MM.1S (cell line): ENCODE data around the gene ABCA10.
"Not testable (repeated sequence)": the region's sequence is repeated elsewhere in the genome, so short reads cannot be mapped to it uniquely, and the experiment has no call there.

Experiments
- DNase-seq: peaks from one replicate; pipeline ENCODE4 v3.0.0-alpha.2; 2015
- H2AFZ ChIP-seq: fragments of 300-600 bp; sonication (generic); 2 replicates; pipeline ENCODE4 v1.6.0; 2016; ENCODE audit warnings: antibody characterized with exemption, low read length
- H3F3A ChIP-seq: fragments of 300-600 bp; sonication (generic); 2 replicates; pipeline ENCODE4 v1.6.1; 2016; ENCODE audit warnings: mild to moderate bottlenecking, antibody characterized with exemption, low read length, moderate library complexity, mixed read lengths; ENCODE audit not compliant: insufficient read depth
- H3K27ac ChIP-seq: fragments of 300-600 bp; sonication (generic); 2 replicates; pipeline ENCODE4 v1.5.1; 2016; ENCODE audit warnings: mild to moderate bottlenecking, low read length
- H3K27me3 ChIP-seq: fragments of 300-600 bp; sonication (generic); replicated peaks from 2 replicates; pipeline ENCODE4 v1.6.0; 2016; ENCODE audit warnings: low read length; ENCODE audit not compliant: insufficient read depth
- H3K36me3 ChIP-seq: fragments of 300-600 bp; sonication (generic); replicated peaks from 2 replicates; pipeline ENCODE4 v1.6.1; 2016; ENCODE audit warnings: mild to moderate bottlenecking, low read length, mixed read lengths; ENCODE audit not compliant: insufficient read depth
- H3K4me1 ChIP-seq: fragments of 300-600 bp; sonication (generic); 2 replicates; pipeline ENCODE4 v1.6.1; 2016; ENCODE audit warnings: low read length, mixed read lengths
- H3K4me2 ChIP-seq: fragments of 300-600 bp; sonication (generic); 2 replicates; pipeline ENCODE4 v1.6.0; 2016; ENCODE audit warnings: low read depth, low read length
- H3K4me3 ChIP-seq: fragments of 300-600 bp; sonication (generic); 2 replicates; pipeline ENCODE4 v1.5.1; 2016; ENCODE audit warnings: low read length, mixed read lengths
- H3K79me2 ChIP-seq: fragments of 300-600 bp; sonication (generic); 2 replicates; pipeline ENCODE4 v1.6.1; 2016; ENCODE audit warnings: mixed run types, low read length, mixed read lengths
- H3K9ac ChIP-seq: fragments of 300-600 bp; sonication (generic); 2 replicates; pipeline ENCODE4 v1.6.1; 2016; ENCODE audit warnings: low read length, mixed read lengths
- H3K9me2 ChIP-seq: fragments of 300-600 bp; sonication (generic); replicated peaks from 2 replicates; pipeline ENCODE4 v1.6.1; 2016; ENCODE audit warnings: mild to moderate bottlenecking, low read length, mixed read lengths; ENCODE audit not compliant: insufficient read depth
- H3K9me3 ChIP-seq: fragments of 300-600 bp; sonication (generic); replicated peaks from 2 replicates; pipeline ENCODE4 v1.6.1; 2016; ENCODE audit warnings: mild to moderate bottlenecking, low read length, mixed read lengths; ENCODE audit not compliant: insufficient read depth
- H4K20me1 ChIP-seq: fragments of 300-600 bp; sonication (generic); 2 replicates; pipeline ENCODE4 v1.6.1; 2016; ENCODE audit warnings: mild to moderate bottlenecking, low read length, moderate library complexity, mixed read lengths; ENCODE audit not compliant: insufficient read depth
- CTCF ChIP-seq: fragments of 300-600 bp; sonication (generic); IDR thresholded peaks from 2 replicates; pipeline ENCODE4 v1.5.1; 2016; ENCODE audit warnings: antibody characterized with exemption, low read length, mixed read lengths
- EZH2 ChIP-seq: fragments of 300-600 bp; sonication (generic); optimal IDR thresholded peaks from 2 replicates; pipeline ENCODE3; 2017; ENCODE audit warnings: low read depth, mild to moderate bottlenecking, antibody characterized with exemption, low read length, mixed read lengths
- EZH2phosphoT487 ChIP-seq: fragments of 300-600 bp; sonication (generic); IDR thresholded peaks from 2 replicates; pipeline ENCODE4 v1.6.1; 2018; ENCODE audit warnings: antibody characterized with exemption, low read length

The ABCA10 gene

GRCh38 chr17:69175262-69175624, 53.4 kb downstream of the ABCA10 start:
- no peak for TF ChIP-seq EZH2phosphoT487
- TF ChIP-seq EZH2: no peak
- TF ChIP-seq CTCF: no peak
- Histone ChIP-seq H3F3A (no peaks in the 10 kb centered on the region), H3K9me2 (no peaks in the 10 kb centered on the region), H4K20me1 (no peaks in the 10 kb centered on the region), H3K36me3 (no peaks in the 10 kb centered on the region), H3K27me3 (no peaks in the 10 kb centered on the region), H3K27ac (no peak overlapping the region), H3K9me3 (no peaks in the 10 kb centered on the region), H3K79me2 (no peaks in the 10 kb centered on the region), H3K9ac (no peak overlapping the region), H3K4me1 (no peaks in the 10 kb centered on the region), H2AFZ (no peak overlapping the region), H3K4me3 (no peak overlapping the region), H3K4me2 (no peak overlapping the region)
- DNase-seq: no peak

GRCh38 chr17:69173118-69173517, 55.5 kb downstream of the ABCA10 start:
- no peaks in the 10 kb centered on the region for H4K20me1 ChIP-seq
- H3K79me2 ChIP-seq: no peaks in the 10 kb centered on the region
- no peaks in the 10 kb centered on the region for H3K27me3 ChIP-seq
- TF ChIP-seq EZH2phosphoT487 (no peak), EZH2 (no peak), CTCF (no peak)
- H3K9me3 ChIP-seq: no peaks in the 10 kb centered on the region
- no peak overlapping the region for H3K27ac ChIP-seq
- DNase-seq: no peak
- no peak overlapping the region for H2AFZ ChIP-seq
- no peak overlapping the region for H3K4me2 ChIP-seq
- H3F3A ChIP-seq: no peaks in the 10 kb centered on the region
- H3K9ac ChIP-seq: no peak overlapping the region
- no peak overlapping the region for H3K4me3 ChIP-seq
- H3K36me3 ChIP-seq: no peaks in the 10 kb centered on the region
- H3K4me1 ChIP-seq: no peaks in the 10 kb centered on the region
- no peaks in the 10 kb centered on the region; the same call in 1 of the 2 replicates for H3K9me2 ChIP-seq

GRCh38 chr17:69170377-69170776, 58.2 kb downstream of the ABCA10 start:
- TF ChIP-seq EZH2phosphoT487: no peak
- no peak for TF ChIP-seq EZH2
- no peak for TF ChIP-seq CTCF
- H3K9ac ChIP-seq: no peak overlapping the region
- H4K20me1 ChIP-seq: no peaks in the 10 kb centered on the region
- H2AFZ ChIP-seq: no peak overlapping the region
- H3K27ac ChIP-seq: no peak overlapping the region
- H3F3A ChIP-seq: no peaks in the 10 kb centered on the region
- H3K36me3 ChIP-seq: no peaks in the 10 kb centered on the region
- H3K4me1 ChIP-seq: no peaks in the 10 kb centered on the region
- H3K79me2 ChIP-seq: no peaks in the 10 kb centered on the region
- H3K4me3 ChIP-seq: no peak overlapping the region
- no peaks in the 10 kb centered on the region for H3K9me3 ChIP-seq
- H3K4me2 ChIP-seq: no peak overlapping the region
- DNase-seq: no peak
- no peaks in the 10 kb centered on the region for H3K27me3 ChIP-seq
- H3K9me2 ChIP-seq: no peaks in the 10 kb centered on the region; the same call in 1 of the 2 replicates

- not testable (repeated sequence) for H3K4me1 ChIP-seq, H4K20me1 ChIP-seq, H3K4me3 ChIP-seq, H3K79me2 ChIP-seq, H3K27ac ChIP-seq, H3K36me3 ChIP-seq, H2AFZ ChIP-seq, H3K9ac ChIP-seq, H3K27me3 ChIP-seq, H3F3A ChIP-seq, DNase-seq, H3K9me2 ChIP-seq, H3K9me3 ChIP-seq, H3K4me2 ChIP-seq
Measured at GRCh38 chr17:69168642-69169041, 60.0 kb downstream of the ABCA10 start.
